MM.1S (cell line): ENCODE measurements around the gene ZBTB32.
"Not testable (repeated sequence)": the region's sequence is repeated elsewhere in the genome, so short reads cannot be mapped to it uniquely, and the experiment has no call there.

ENCODE experiments used
- DNase-seq: peaks from one replicate; pipeline ENCODE4 v3.0.0-alpha.2; 2015
- H2AFZ ChIP-seq: fragments of 300-600 bp; sonication (generic); 2 replicates; pipeline ENCODE4 v1.6.0; 2016; ENCODE audit warnings: antibody characterized with exemption, low read length
- H3F3A ChIP-seq: fragments of 300-600 bp; sonication (generic); 2 replicates; pipeline ENCODE4 v1.6.1; 2016; ENCODE audit warnings: mild to moderate bottlenecking, antibody characterized with exemption, low read length, moderate library complexity, mixed read lengths; ENCODE audit not compliant: insufficient read depth
- H3K27ac ChIP-seq: fragments of 300-600 bp; sonication (generic); 2 replicates; pipeline ENCODE4 v1.5.1; 2016; ENCODE audit warnings: mild to moderate bottlenecking, low read length
- H3K27me3 ChIP-seq: fragments of 300-600 bp; sonication (generic); replicated peaks from 2 replicates; pipeline ENCODE4 v1.6.0; 2016; ENCODE audit warnings: low read length; ENCODE audit not compliant: insufficient read depth
- H3K36me3 ChIP-seq: fragments of 300-600 bp; sonication (generic); replicated peaks from 2 replicates; pipeline ENCODE4 v1.6.1; 2016; ENCODE audit warnings: mild to moderate bottlenecking, low read length, mixed read lengths; ENCODE audit not compliant: insufficient read depth
- H3K4me1 ChIP-seq: fragments of 300-600 bp; sonication (generic); 2 replicates; pipeline ENCODE4 v1.6.1; 2016; ENCODE audit warnings: low read length, mixed read lengths
- H3K4me2 ChIP-seq: fragments of 300-600 bp; sonication (generic); 2 replicates; pipeline ENCODE4 v1.6.0; 2016; ENCODE audit warnings: low read depth, low read length
- H3K4me3 ChIP-seq: fragments of 300-600 bp; sonication (generic); 2 replicates; pipeline ENCODE4 v1.5.1; 2016; ENCODE audit warnings: low read length, mixed read lengths
- H3K79me2 ChIP-seq: fragments of 300-600 bp; sonication (generic); 2 replicates; pipeline ENCODE4 v1.6.1; 2016; ENCODE audit warnings: mixed run types, low read length, mixed read lengths
- H3K9ac ChIP-seq: fragments of 300-600 bp; sonication (generic); 2 replicates; pipeline ENCODE4 v1.6.1; 2016; ENCODE audit warnings: low read length, mixed read lengths
- H3K9me2 ChIP-seq: fragments of 300-600 bp; sonication (generic); replicated peaks from 2 replicates; pipeline ENCODE4 v1.6.1; 2016; ENCODE audit warnings: mild to moderate bottlenecking, low read length, mixed read lengths; ENCODE audit not compliant: insufficient read depth
- H3K9me3 ChIP-seq: fragments of 300-600 bp; sonication (generic); replicated peaks from 2 replicates; pipeline ENCODE4 v1.6.1; 2016; ENCODE audit warnings: mild to moderate bottlenecking, low read length, mixed read lengths; ENCODE audit not compliant: insufficient read depth
- H4K20me1 ChIP-seq: fragments of 300-600 bp; sonication (generic); 2 replicates; pipeline ENCODE4 v1.6.1; 2016; ENCODE audit warnings: mild to moderate bottlenecking, low read length, moderate library complexity, mixed read lengths; ENCODE audit not compliant: insufficient read depth
- EZH2 ChIP-seq: fragments of 300-600 bp; sonication (generic); optimal IDR thresholded peaks from 2 replicates; pipeline ENCODE3; 2017; ENCODE audit warnings: low read depth, mild to moderate bottlenecking, antibody characterized with exemption, low read length, mixed read lengths
- EZH2phosphoT487 ChIP-seq: fragments of 300-600 bp; sonication (generic); IDR thresholded peaks from 2 replicates; pipeline ENCODE4 v1.6.1; 2018; ENCODE audit warnings: antibody characterized with exemption, low read length
- TF ChIP-seq, protein P1 (sequence below): fragments of 300-600 bp; sonication (generic); IDR thresholded peaks from 2 replicates; pipeline ENCODE4 v1.5.1; 2016; ENCODE audit warnings: antibody characterized with exemption, low read length, mixed read lengths

Gene ZBTB32

DNA sequence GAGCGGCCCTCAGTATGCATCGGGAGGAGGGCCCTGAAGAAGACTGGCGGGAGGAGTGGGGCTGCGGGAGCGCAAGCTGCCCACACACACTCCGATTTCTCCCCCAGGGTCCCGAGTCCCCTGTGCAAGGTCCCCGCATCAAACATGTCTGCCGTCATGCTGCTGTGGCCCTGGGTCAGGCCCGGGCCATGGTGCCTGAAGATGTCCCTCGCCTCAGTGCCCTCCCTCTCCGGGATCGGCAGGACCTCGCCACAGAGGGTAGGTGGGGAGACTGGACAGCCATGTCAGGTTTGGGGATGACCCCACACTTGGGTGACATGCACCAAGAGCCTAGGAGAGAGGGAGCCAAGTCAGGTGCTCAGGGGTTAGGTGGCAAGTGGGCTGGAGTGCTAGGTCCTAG is 18.1 kb downstream of the ZBTB32 start:
- TF ChIP-seq, protein P1, sequence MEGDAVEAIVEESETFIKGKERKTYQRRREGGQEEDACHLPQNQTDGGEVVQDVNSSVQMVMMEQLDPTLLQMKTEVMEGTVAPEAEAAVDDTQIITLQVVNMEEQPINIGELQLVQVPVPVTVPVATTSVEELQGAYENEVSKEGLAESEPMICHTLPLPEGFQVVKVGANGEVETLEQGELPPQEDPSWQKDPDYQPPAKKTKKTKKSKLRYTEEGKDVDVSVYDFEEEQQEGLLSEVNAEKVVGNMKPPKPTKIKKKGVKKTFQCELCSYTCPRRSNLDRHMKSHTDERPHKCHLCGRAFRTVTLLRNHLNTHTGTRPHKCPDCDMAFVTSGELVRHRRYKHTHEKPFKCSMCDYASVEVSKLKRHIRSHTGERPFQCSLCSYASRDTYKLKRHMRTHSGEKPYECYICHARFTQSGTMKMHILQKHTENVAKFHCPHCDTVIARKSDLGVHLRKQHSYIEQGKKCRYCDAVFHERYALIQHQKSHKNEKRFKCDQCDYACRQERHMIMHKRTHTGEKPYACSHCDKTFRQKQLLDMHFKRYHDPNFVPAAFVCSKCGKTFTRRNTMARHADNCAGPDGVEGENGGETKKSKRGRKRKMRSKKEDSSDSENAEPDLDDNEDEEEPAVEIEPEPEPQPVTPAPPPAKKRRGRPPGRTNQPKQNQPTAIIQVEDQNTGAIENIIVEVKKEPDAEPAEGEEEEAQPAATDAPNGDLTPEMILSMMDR: no peak
- no peak for TF ChIP-seq EZH2
- no peak for TF ChIP-seq EZH2phosphoT487
- H3F3A ChIP-seq: no peaks in the 10 kb centered on the region
- H3K36me3 ChIP-seq: peaks cover 7% of the 10 kb centered on the region; the same call in 1 of the 2 replicates
- H3K9me2 ChIP-seq: no peaks in the 10 kb centered on the region
- no peak overlapping the region for H3K27ac ChIP-seq
- H3K27me3 ChIP-seq: no peaks in the 10 kb centered on the region
- H3K4me3 ChIP-seq: no peak overlapping the region
- no peak overlapping the region for H3K4me2 ChIP-seq
- no peaks in the 10 kb centered on the region for H4K20me1 ChIP-seq
- DNase-seq: no peak
- H3K79me2 ChIP-seq: peaks cover 40% of the 10 kb centered on the region
- no peaks in the 10 kb centered on the region for H3K9me3 ChIP-seq
- 0 out of 2 replicates have a peak, but pooled peaks cover 4% of the 10 kb centered on the region for H3K4me1 ChIP-seq
- no peak overlapping the region for H3K9ac ChIP-seq
- H2AFZ ChIP-seq: no peak overlapping the region

DNA sequence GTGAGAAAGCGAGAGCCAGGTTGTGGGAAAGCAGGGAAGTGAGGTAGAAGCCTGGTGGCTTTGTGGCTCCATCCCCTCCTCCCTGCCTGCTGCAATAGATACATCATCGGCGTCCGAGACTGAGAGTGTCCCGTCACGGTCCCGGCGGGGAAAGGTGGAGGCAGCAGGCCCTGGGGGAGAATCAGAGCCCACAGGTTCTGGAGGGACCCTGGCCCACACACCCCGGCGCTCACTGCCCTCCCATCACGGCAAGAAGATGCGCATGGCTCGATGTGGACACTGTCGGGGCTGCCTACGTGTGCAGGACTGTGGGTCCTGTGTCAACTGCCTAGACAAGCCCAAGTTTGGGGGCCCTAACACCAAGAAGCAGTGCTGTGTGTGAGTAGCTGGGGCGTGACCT is 18.5 kb downstream of the ZBTB32 start:
- Histone ChIP-seq H3K4me3 (no peak overlapping the region), H3K27ac (no peak overlapping the region), H3K9ac (no peak overlapping the region), H3K27me3 (no peaks in the 10 kb centered on the region), H3K4me2 (no peak overlapping the region), H3K79me2 (peaks cover 40% of the 10 kb centered on the region), H4K20me1 (no peaks in the 10 kb centered on the region), H2AFZ (no peak overlapping the region), H3K9me2 (no peaks in the 10 kb centered on the region), H3F3A (no peaks in the 10 kb centered on the region), H3K4me1 (0 out of 2 replicates have a peak, but pooled peaks cover 4% of the 10 kb centered on the region), H3K36me3 (peaks cover 7% of the 10 kb centered on the region; the same call in 1 of the 2 replicates), H3K9me3 (no peaks in the 10 kb centered on the region)
- TF ChIP-seq EZH2: no peak
- TF ChIP-seq, protein P1: no peak
- TF ChIP-seq EZH2phosphoT487: no peak
- DNase-seq: no peak

DNA sequence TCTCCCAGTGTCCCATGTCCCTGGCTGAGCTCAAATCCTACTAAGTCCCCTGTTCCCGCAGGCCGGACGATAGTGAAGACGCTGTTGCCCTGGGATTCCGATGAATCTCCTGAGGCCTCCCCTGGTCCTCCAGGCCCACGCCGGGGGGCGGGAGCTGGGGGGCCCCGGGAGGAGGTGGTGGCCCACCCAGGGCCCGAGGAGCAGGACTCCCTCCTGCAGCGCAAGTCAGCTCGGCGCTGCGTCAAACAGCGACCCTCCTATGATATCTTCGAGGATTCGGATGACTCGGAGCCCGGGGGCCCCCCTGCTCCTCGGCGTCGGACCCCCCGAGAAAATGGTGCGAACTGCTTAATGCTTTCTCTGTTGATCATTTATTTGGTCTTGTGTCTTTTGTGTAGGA is 19.3 kb downstream of the ZBTB32 start:
- Histone ChIP-seq H3K9me3 (no peaks in the 10 kb centered on the region), H3K9ac (no peak overlapping the region), H3F3A (no peaks in the 10 kb centered on the region), H3K9me2 (no peaks in the 10 kb centered on the region), H3K27me3 (no peaks in the 10 kb centered on the region), H3K27ac (no peak overlapping the region), H4K20me1 (no peaks in the 10 kb centered on the region), H2AFZ (no peak overlapping the region), H3K79me2 (peaks cover 35% of the 10 kb centered on the region), H3K4me1 (0 out of 2 replicates have a peak, but pooled peaks cover 4% of the 10 kb centered on the region), H3K4me2 (no peak overlapping the region), H3K36me3 (peaks cover 7% of the 10 kb centered on the region; the same call in 1 of the 2 replicates), H3K4me3 (no peak overlapping the region)
- TF ChIP-seq EZH2phosphoT487 (no peak), EZH2 (no peak)
- TF ChIP-seq, protein P1: no peak
- DNase-seq: no peak

DNA sequence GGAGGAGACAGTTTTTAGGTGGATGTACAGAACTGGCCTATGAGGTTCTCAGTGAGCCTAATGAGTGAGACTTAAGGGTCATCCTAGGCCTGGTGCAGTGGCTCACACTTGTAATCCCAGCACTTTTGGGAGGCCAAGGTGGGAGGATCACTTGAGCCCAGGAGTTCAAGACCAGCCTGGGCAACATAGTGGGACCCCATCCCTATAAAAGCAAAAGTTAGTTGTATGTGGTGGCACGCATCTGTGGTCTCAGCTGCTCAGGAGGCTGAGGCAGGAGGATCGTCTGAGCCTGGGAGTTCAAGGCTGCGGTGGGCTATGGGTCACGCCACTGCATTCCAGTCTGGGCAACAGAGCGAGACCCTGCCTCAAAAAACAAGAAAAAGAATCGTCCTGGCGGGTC is 19.8 kb downstream of the ZBTB32 start:
- not testable (repeated sequence) for H3K4me1 ChIP-seq, H3K36me3 ChIP-seq, H3F3A ChIP-seq, H3K9me2 ChIP-seq, H3K27ac ChIP-seq, H3K4me2 ChIP-seq, H3K9me3 ChIP-seq, H3K9ac ChIP-seq, DNase-seq, H4K20me1 ChIP-seq, H3K4me3 ChIP-seq, H2AFZ ChIP-seq, H3K27me3 ChIP-seq
- peaks cover 30% of the 10 kb centered on the region for H3K79me2 ChIP-seq
